DND-41 (cell line): ENCODE measurements around the gene MMP17.

Experiments
- CTCF ChIP-seq: IDR thresholded peaks from 2 replicates; pipeline ENCODE4 v1.5.1; 2012; ENCODE audit warnings: borderline replicate concordance, low read length, moderate library complexity, mild to moderate bottlenecking; ENCODE audit not compliant: poor library complexity, severe bottlenecking; ENCODE audit errors: extremely low read depth
- EZH2 ChIP-seq: IDR thresholded peaks from 3 replicates; pipeline ENCODE4 v1.6.1; 2012; ENCODE audit warnings: borderline replicate concordance, low read depth, mild to moderate bottlenecking, moderate library complexity, low read length, inconsistent platforms; ENCODE audit not compliant: severe bottlenecking

- TF ChIP-seq EZH2 = no peak
- no peak for TF ChIP-seq CTCF
These were observed 35.7 kb downstream of the MMP17 start for GRCh38 chr12:131863711-131864396.
